ENCODE measurements around the gene VEZF1. TPM values are rescaled to one million over a fixed set of nuclear protein-coding genes. Genes with fewer than 3 reads are reported as not detected.

Gene VEZF1
- total RNA-seq, 2 donors from 2014 or later, result 38.9 to 53.3 TPM

DNA sequence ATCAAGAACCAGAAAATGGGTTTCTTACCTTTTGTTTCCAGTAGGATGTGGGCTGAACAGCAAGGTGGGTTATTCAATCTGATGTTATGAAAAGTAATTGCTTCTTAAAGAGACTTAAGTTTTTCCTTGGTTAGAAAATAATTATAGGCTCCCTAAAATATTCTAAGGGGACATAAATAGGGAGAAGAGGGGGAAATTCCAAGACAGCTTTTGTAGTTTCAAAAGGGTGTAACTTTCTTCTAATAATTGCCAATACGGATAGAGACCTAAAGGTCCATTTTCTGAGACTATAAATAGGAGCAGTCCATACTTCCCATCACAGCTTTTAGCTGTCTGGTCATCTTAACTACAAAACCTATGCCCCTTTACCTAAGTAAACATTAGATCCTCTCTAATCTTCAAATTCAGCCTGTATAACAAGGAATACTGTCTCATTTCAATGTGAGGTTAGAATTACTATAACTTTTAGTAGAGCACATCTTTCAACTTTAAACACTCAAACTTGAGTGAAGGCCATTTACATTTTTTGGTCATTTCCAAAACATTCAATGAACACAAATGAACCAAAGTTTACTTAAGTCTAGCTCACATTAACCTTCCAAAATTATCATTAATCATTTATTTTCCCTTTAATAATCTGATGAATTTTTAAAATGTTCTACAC, 13.5 kb upstream of the VEZF1 start:
- ATAC-seq (no peak), DNase-seq (no peak)
- intact Hi-C loops (cut with DNase I, micrococcal nuclease), result no loop called here

GRCh38 chr17:57999496-58000017, 11.5 kb upstream of the VEZF1 start:
- no peak for DNase-seq
- ATAC-seq, result peak; percentile 63
- intact Hi-C loops (cut with DNase I, micrococcal nuclease), result loop anchor here (5.0 to 10.0 kb wide), 2 partner anchors 135 to 142 kb away; no protein-coding TSS in a partner anchor

- intact Hi-C loops (cut with DNase I, micrococcal nuclease), result loop anchor here (5.0 to 10.0 kb wide), 2 partner anchors 134 to 142 kb away; no protein-coding TSS in a partner anchor
- ATAC-seq (no peak), DNase-seq (no peak)
These were observed 11.0 kb upstream of the VEZF1 start for GRCh38 chr17:57999010-57999495.

DNA sequence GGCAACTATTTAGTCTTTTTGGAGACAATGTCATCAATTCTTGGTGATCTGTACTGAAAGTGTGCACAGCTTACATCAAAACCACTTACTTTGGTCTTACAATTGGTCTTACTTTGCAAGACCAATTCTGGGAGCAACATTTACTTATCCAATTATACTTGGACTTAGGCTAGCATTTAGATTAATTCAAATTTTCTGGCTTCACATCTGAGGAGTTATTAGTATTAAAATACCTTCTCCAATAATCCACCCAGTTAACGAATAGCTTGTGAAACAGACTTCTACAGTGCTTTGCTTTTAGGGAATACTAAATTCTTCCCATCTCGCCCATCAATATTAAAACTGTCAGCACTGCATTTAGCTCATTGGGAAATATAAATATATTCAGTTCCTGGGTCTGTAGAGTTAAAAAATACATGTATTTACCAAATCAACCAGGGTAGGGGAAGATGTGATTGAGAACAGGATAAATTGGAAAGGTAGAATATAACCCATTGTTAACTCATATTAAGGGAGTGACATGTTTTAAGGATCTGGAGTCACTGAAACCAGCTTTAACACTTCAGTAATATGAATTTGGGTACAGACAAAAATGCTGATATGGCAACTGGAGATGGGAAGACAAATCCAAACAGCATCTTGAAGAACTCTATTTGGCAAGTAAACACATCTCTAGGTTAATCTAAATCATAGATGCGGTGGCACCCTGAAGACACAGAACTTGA, 9.2 kb upstream of the VEZF1 start:
- ATAC-seq (no peak), DNase-seq (no peak)
- intact Hi-C loops (cut with DNase I, micrococcal nuclease), result loop anchor here (5.0 to 10.0 kb wide), 2 partner anchors 132 to 140 kb away; no protein-coding TSS in a partner anchor

- DNase-seq, result peak; percentile 53 to 66
- ATAC-seq, result peak; percentile 88
- intact Hi-C loops (cut with DNase I, micrococcal nuclease), result loop anchor here (5.0 to 10.0 kb wide), 2 partner anchors 131 to 138 kb away; no protein-coding TSS in a partner anchor
These were observed 7.3 kb upstream of the VEZF1 start for GRCh38 chr17:57995076-57995956.

DNA sequence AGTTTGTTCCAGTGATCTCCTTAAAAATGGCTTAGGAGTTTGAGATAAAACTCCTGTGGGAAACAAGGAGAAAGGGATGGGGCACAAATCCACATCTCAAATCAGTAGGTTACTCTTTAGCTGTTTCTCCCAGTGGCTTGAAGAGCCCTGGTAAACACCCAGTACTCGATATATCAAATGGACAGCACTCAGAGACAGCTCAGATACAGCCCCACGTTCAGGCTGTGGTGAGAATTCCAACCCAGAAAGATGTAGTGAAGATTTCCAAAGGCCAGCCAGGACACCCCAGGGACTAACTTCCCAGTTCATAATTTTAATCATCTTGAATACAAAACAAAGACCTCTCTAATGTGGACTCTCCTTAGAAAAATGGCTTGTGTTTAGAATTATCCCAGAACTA, 6.4 kb upstream of the VEZF1 start:
- intact Hi-C loops (cut with DNase I, micrococcal nuclease), result loop anchor here in 1 of 2 donors (10.0 kb wide), 1 partner anchor 130 kb away; no protein-coding TSS in a partner anchor
- ATAC-seq, result no peak
- no peak for DNase-seq

DNA sequence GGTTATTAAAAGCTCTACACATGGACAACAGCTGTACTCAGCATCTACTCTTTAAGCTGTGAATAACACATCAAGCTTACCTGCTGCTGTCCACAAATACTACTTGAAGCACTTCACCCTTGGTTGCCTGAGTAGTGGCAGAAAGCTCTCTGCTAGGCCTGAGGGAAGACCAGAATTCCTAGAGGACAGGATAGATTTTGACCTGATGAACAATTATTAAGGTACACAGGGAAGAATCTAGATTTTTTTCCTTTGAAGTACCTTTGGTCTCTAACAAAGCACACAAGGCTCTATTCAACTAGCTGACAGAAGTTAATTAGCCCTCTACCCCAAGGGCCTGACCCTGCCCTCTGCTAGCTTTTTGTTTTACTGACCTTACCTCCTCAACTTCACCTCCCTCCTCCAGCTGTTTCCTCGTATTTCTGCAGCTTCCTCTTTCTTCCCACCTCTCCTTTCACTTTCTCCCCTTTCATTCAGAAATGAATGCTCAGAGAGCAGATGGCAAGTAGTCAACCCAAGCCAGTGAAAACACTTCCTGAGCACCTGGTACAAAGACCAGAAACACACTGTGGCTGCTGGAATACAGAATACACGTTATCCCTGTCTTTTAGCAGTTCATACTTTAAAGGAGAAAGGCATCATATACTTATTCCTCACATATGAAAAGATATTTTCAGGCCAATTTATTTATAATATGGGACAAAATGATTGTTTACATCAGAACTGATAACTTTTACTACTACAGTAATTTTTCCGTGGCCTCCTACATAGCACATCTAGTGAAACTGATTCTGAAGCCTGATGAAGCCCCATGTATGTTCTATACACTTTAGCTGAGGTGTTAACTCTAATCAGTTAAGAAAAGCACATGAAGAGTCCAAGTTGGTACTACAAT, 5.7 kb upstream of the VEZF1 start:
- intact Hi-C loops (cut with DNase I, micrococcal nuclease), result loop anchor here in 1 of 2 donors (10.0 kb wide), 1 partner anchor 129 kb away; no protein-coding TSS in a partner anchor
- DNase-seq (no peak), ATAC-seq (peak; percentile 16)

DNA sequence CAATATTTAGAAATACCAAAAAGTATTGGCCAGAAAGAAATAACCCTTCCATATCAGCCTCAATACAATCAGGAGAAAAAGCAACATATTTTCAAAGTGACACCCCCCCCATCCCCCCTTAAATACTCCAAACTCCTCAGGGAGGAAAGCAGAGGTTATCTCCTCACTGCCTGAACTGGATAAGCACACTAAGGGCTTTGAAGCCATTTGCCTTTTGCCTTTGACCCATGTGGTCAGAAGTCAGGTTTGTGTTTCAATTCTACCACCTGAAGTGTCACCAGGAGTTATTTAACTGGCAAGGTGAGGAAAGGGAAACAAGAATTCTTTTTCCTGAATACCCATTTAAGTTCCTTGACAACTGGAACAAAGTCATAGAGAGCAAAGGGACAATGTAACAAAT, 3.5 kb upstream of the VEZF1 start:
- DNase-seq, result no peak
- ATAC-seq, result no peak
- intact Hi-C loops (cut with DNase I, micrococcal nuclease), result loop anchor here in 1 of 2 donors (10.0 kb wide), 1 partner anchor 127 kb away; no protein-coding TSS in a partner anchor

DNA sequence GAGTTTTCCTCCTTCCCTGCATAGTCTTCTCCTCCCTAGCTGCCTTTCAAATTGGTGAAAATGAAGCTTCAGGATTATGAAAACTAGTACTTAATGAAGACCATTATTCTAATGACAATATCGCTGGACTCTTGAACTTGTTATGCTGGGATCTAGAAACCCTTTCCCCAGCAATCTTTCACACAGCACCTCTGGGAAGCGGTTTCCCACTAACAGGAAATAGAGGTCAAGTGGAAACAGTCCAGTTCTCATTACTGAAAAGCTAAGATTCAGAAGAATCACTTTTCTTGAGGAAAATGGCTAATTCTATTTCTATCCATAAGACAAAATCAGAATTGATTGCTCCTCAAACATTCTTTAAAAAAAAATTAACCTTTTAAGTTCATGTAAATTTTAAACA, 2.0 kb upstream of the VEZF1 start:
- ATAC-seq (no peak), DNase-seq (no peak)
- intact Hi-C loops (cut with DNase I, micrococcal nuclease), result loop anchor here in 1 of 2 donors (10.0 kb wide), 1 partner anchor 125 kb away; no protein-coding TSS in a partner anchor

DNA sequence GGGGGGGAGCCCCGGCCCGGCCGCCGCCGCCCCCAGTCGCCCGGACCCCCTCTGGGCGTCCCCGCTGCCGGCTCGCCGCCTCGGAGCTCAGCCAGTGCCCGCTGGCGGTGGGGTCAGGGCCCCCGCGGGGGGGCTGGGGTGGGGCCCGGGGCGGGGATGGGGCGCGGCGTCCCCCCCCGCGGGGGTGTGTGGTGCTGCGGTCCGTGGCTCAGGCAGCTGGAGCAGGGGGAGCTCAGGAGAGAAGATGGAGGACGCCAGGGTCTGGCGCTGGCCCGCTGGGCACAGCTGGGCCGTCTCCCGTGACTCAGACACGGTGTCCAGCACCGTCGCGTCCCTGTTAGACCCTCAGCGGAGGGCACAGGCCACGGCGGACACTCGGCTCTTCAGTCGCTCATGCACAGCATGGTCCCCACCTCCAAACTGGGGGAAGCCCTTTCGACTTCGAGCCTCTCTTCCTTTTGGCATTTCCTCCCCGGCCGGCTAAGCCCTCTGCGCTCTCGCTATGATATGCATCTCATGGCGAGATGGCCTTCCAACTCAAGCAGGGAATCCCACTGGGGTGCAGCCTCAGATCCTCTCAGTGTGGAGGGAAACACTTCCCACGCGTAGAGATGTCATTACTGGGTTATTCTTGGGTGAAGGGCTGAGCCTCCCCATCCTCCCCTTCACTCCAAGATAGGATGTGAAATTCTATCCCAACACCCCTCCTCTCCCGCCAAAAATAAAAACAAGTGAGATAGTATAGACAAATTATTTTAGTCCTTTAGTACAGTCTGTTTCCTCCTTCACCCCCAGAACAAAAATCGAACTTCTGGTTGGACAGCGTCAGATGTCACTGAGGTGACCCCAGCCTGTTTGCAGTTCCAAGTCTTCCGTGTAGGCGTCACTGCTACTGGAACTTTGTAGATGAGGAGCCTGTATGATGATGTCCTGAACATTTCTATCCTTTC, 522 bp upstream of the VEZF1 start:
- DNase-seq (peak; percentile 76 to 80), ATAC-seq (peak; percentile 78)
- intact Hi-C loops (cut with DNase I, micrococcal nuclease), result loop anchor here in 1 of 2 donors (10.0 kb wide), 1 partner anchor 94 kb away; no protein-coding TSS in a partner anchor

- ATAC-seq (peak; percentile 45), DNase-seq (peak; percentile 44 to 47)
- intact Hi-C loops (cut with DNase I, micrococcal nuclease), result loop anchor here in 1 of 2 donors (10.0 kb wide), 1 partner anchor 92 kb away; no protein-coding TSS in a partner anchor
These were observed 1.0 kb downstream of the VEZF1 start for GRCh38 chr17:57986841-57987580.

DNA sequence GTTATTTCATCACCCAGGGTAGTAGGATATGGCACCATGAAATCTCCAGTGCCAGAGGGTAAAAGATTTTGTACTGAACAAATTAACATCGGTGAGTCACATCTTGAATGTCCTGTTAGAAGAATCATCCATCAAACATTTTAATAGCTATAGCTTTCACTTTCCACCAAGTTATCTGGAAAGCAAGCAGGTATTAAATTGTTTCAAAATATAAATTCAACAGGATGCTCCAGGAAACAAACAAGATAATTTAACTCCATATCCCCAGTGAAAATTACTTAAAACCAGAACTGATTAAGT, 2.4 kb downstream of the VEZF1 start:
- intact Hi-C loops (cut with DNase I, micrococcal nuclease), result loop anchor here in 1 of 2 donors (10.0 kb wide), 1 partner anchor 91 kb away; no protein-coding TSS in a partner anchor
- no peak for ATAC-seq

GRCh38 chr17:57984936-57985674, 2.9 kb downstream of the VEZF1 start:
- DNase-seq (no peak), ATAC-seq (no peak)
- intact Hi-C loops (cut with DNase I, micrococcal nuclease), result loop anchor here in 1 of 2 donors (10.0 kb wide), 1 partner anchor 90 kb away; no protein-coding TSS in a partner anchor

More for the DNA sequence above, 2.4 kb downstream of the VEZF1 start:
- DNase-seq, result no peak

DNA sequence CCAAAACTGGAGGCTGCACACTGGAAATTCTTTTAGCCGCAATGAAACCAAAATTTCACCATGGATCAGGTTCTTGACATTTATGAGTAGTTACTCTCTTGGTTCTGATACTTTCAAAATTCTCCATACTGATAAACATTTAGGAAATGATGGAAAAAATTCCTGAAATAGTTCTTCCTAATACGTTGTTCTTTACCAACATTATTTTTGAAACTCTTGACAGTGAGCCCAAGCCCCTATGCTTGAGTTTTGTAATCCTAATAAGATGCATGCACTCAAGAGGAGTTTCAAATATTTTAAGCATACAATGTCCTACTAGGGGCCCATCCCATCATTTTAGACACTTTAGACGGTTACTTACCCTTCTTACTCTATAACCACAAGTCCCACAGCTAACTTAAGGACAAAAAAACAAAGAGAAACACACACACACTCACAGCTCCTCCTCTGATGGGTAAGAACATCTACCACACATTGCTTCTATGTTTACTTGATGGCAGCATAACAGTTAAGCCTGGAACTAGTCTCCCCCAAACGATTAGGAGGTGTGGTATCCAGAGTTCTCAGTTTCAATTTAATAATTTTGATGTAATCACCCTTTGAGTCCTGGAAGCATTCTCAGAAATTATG, 3.7 kb downstream of the VEZF1 start:
- no peak for DNase-seq
- intact Hi-C loops (cut with DNase I, micrococcal nuclease), result loop anchor here in 1 of 2 donors (10.0 kb wide), 1 partner anchor 90 kb away; no protein-coding TSS in a partner anchor
- no peak for ATAC-seq

Measured in left colon (tissue), 2 donors.